Glomerular visceral epithelial cell (primary cell): Measurements from ENCODE around the gene PRM3.

Experiments used
- DNase-seq: peaks from one replicate; pipeline ENCODE4 v3.0.0-alpha.2; 2016; ENCODE audit errors: extremely low spot score

PRM3 gene

GRCh38 chr16:11224894-11225676, 48.3 kb downstream of the PRM3 start:
- DNase-seq, result no peak

- no peak for DNase-seq
Measured at GRCh38 chr16:11224096-11224893, 49.1 kb downstream of the PRM3 start.
